Stomach (tissue), 4 donors: ENCODE measurements around the gene RNASE4.

ENCODE experiments used
- POLR2A ChIP-seq, 4 donors: fragments of 450-650 bp; IDR thresholded peaks; one replicate each; pipeline ENCODE4 v1.6.1; 2016; ENCODE audit warnings: antibody characterized with exemption in 4 of 4, control low read depth in 2 of 4, mild to moderate bottlenecking in 1 of 4, moderate library complexity in 1 of 4
- TF ChIP-seq, protein P1 (sequence below), 7 experiments: fragments of 450-650 bp in 4 of 7; fragments of 200-600 bp in 3 of 7; sonication (generic) in 3 of 7; IDR thresholded peaks; one replicate each; pipeline ENCODE4 v1.5.1; 2016 to 2019; ENCODE audit warnings: antibody characterized with exemption in 7 of 7, control low read depth in 2 of 7, mild to moderate bottlenecking in 1 of 7

DNA sequence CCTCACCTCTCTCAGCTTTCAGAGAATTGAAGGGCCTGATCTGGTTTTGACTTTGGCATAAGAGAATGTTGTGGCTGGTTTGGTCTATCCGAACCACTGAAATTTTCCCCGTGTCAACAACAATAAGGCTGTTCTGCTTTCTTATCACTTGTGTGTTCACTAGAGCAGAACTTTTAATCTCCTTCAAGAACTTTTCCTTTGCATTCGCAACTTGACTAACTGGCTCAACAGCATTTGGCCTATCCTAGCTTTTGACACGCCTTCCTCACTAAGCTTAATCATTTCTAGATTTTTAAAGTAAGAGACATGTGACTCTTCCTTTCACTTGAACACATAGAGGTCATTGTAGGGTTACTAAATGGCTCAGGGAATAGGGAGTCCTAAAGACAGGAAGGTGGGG, 35.4 kb downstream of the RNASE4 start:
- TF ChIP-seq, protein P1, sequence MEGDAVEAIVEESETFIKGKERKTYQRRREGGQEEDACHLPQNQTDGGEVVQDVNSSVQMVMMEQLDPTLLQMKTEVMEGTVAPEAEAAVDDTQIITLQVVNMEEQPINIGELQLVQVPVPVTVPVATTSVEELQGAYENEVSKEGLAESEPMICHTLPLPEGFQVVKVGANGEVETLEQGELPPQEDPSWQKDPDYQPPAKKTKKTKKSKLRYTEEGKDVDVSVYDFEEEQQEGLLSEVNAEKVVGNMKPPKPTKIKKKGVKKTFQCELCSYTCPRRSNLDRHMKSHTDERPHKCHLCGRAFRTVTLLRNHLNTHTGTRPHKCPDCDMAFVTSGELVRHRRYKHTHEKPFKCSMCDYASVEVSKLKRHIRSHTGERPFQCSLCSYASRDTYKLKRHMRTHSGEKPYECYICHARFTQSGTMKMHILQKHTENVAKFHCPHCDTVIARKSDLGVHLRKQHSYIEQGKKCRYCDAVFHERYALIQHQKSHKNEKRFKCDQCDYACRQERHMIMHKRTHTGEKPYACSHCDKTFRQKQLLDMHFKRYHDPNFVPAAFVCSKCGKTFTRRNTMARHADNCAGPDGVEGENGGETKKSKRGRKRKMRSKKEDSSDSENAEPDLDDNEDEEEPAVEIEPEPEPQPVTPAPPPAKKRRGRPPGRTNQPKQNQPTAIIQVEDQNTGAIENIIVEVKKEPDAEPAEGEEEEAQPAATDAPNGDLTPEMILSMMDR (IDR thresholded peaks at IDR 0.05), result no peak
- no peak for TF ChIP-seq POLR2A (IDR thresholded peaks at IDR 0.05)
